Activated T-helper 2 cell treated with anti-CD3 and anti-CD28 coated beads, Interferon-gamma antibody, Interleukin-2, Interleukin-4, amounts not matched to agents 10 μg/mL and 5 μg/mL and 100 μg/mL, durations not matched to agents 14 hours and 24 hours and 36 hours (primary cell): ENCODE results near the gene HMG20A. TPM values are rescaled to one million over a fixed set of nuclear protein-coding genes. Genes with fewer than 3 reads are reported as not detected.

Experiments
- DNase-seq: peaks from one replicate; pipeline ENCODE4 v3.0.0; 2021; ENCODE audit warnings: low spot score
- H3K27ac Mint-ChIP-seq: one replicate; pipeline ENCODE4 v1.8.0; 2021; ENCODE audit warnings: mixed read lengths
- H3K27me3 Mint-ChIP-seq: one replicate; pipeline ENCODE4 v1.8.0; 2021; ENCODE audit warnings: low read depth, mixed read lengths
- H3K36me3 Mint-ChIP-seq: one replicate; pipeline ENCODE4 v1.8.0; 2021; ENCODE audit warnings: low read depth, mixed read lengths
- H3K4me1 Mint-ChIP-seq: one replicate; pipeline ENCODE4 v1.8.0; 2021; ENCODE audit warnings: low read depth, mixed read lengths
- H3K4me3 Mint-ChIP-seq: one replicate; pipeline ENCODE4 v1.8.0; 2021; ENCODE audit warnings: low read depth, mild to moderate bottlenecking, moderate library complexity, mixed read lengths
- H3K9me3 Mint-ChIP-seq: one replicate; pipeline ENCODE4 v1.8.0; 2021; ENCODE audit warnings: mixed read lengths
- intact Hi-C: fragments of 100-400 bp; cut with micrococcal nuclease; formaldehyde crosslinking; loops from one replicate; pipeline ENCODE4 v1.15.1; 2023
- total RNA-seq: library from RNA; stranded (reverse); gene quantifications from 2 replicates; pipeline ENCODE4 v1.2.3, GENCODE V29; 2022

The HMG20A gene
- total RNA-seq, 1 donor from 2014 or later: 43.8 TPM

- Mint-ChIP-seq H3K27ac (no peak overlapping the region), H3K36me3 (no peaks in the 10 kb centered on the region), H3K27me3 (peaks cover 2% of the 10 kb centered on the region), H3K4me1 (no peaks in the 10 kb centered on the region), H3K9me3 (no peaks in the 10 kb centered on the region), H3K4me3 (no peak overlapping the region)
- DNase-seq: no peak
- intact Hi-C loops: no loop called here
These were observed 94.9 kb downstream of the HMG20A start for GRCh38 chr15:77515613-77516012.

DNA sequence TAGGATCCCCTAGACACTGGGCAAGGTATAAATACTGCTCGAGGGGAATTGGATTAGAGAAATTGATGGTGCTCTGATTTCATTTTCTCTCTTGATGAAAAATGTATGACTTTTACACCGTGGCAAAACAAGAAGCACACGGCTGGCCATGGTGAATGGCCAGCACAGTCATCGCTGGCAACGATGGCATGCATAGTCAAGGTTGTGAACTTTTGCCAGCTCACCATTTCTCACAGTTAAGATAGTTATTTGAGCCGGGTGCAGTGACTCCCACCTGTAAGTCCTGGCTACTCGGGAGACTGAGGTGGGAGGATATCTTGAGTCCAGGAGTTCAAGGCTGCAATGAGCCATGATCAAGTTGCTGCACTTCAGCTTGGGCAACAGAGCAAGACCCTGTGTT is 95.4 kb downstream of the HMG20A start:
- Mint-ChIP-seq H3K4me3 (no peak overlapping the region), H3K27me3 (peaks cover 2% of the 10 kb centered on the region), H3K4me1 (no peaks in the 10 kb centered on the region), H3K9me3 (no peaks in the 10 kb centered on the region), H3K27ac (no peak overlapping the region), H3K36me3 (no peaks in the 10 kb centered on the region)
- DNase-seq: no peak
- intact Hi-C loops: no loop called here

- no peak overlapping the region for H3K4me3 Mint-ChIP-seq
- no peaks in the 10 kb centered on the region for H3K9me3 Mint-ChIP-seq
- no peaks in the 10 kb centered on the region for H3K4me1 Mint-ChIP-seq
- no peaks in the 10 kb centered on the region for H3K36me3 Mint-ChIP-seq
- DNase-seq: no peak
- peaks cover 3% of the 10 kb centered on the region for H3K27me3 Mint-ChIP-seq
- intact Hi-C loops: no loop called here
- no peak overlapping the region for H3K27ac Mint-ChIP-seq
These were observed 96.1 kb downstream of the HMG20A start for GRCh38 chr15:77516786-77517185.

DNA sequence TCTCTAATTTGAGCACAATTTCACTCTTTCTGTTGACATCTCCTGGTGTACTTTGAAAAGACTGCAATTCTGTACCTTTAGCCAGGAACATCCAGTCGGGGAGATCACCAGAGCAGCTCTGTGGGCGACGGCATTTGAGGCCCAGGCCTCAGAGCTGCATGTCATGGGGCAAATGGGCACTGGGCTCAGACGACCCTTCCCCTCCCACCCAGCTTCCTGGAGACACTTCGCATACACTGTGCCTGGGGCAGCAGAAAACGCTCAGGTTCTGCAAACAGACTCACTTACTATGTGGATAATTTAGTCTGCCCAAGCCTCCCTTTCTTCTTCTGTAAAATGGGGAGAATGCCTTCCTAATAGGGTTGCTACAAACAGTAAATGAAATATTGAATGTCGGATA is 96.9 kb downstream of the HMG20A start:
- no peaks in the 10 kb centered on the region for H3K9me3 Mint-ChIP-seq
- no peaks in the 10 kb centered on the region for H3K36me3 Mint-ChIP-seq
- no peak overlapping the region for H3K4me3 Mint-ChIP-seq
- DNase-seq: no peak
- H3K27me3 Mint-ChIP-seq: peaks cover 4% of the 10 kb centered on the region
- H3K27ac Mint-ChIP-seq: no peak overlapping the region
- intact Hi-C loops: no loop called here
- no peaks in the 10 kb centered on the region for H3K4me1 Mint-ChIP-seq

DNA sequence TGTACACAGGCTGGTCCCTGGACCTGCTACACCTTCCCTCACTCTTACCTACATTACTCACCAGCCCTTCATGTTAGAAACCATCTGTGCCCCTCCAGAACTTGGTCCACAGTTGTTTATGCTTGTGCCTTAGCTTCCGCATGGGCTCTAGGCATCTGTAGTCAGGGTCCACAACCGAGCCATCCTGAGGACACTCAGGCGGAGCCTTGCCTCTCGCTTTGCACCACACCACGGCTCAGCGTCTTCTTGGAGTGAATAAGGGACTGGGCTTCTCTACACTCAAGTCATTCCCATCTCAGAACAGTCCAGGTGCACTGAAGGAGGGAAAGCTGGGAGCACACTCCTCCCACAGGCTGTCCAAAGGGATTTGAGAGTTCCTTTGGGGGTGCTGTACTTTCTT is 97.8 kb downstream of the HMG20A start:
- no peak overlapping the region for H3K27ac Mint-ChIP-seq
- no peak for DNase-seq
- H3K9me3 Mint-ChIP-seq: no peaks in the 10 kb centered on the region
- H3K4me1 Mint-ChIP-seq: no peaks in the 10 kb centered on the region
- H3K36me3 Mint-ChIP-seq: no peaks in the 10 kb centered on the region
- peaks cover 4% of the 10 kb centered on the region for H3K27me3 Mint-ChIP-seq
- no peak overlapping the region for H3K4me3 Mint-ChIP-seq
- intact Hi-C loops: no loop called here

GRCh38 chr15:77519540-77519939 is 98.9 kb downstream of the HMG20A start:
- Mint-ChIP-seq H3K27me3 (peaks cover 6% of the 10 kb centered on the region), H3K36me3 (no peaks in the 10 kb centered on the region), H3K4me3 (no peak overlapping the region), H3K4me1 (no peaks in the 10 kb centered on the region), H3K27ac (no peak overlapping the region), H3K9me3 (no peaks in the 10 kb centered on the region)
- intact Hi-C loops: no loop called here
- DNase-seq: no peak

DNA sequence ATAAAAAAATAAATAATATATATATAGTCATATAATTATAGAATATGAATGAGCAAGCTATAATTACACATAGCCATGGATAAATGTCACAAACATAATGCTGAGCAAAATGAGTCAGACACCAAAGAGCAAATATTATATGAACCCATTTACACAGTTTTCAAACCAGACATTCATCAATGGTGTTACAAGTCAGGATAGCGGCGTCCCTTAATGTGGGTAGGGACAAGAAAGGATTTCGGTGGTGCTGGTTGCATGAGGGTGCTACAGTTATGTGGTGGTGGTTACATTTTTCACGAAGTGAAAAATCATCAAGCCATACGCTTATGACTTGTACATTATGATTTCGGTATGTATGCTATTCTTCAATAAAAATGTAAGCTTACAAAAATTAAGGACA is 100.5 kb downstream of the HMG20A start:
- H3K4me3 Mint-ChIP-seq: no peak overlapping the region
- peaks cover 4% of the 10 kb centered on the region for H3K27me3 Mint-ChIP-seq
- DNase-seq: no peak
- H3K4me1 Mint-ChIP-seq: no peaks in the 10 kb centered on the region
- no peaks in the 10 kb centered on the region for H3K9me3 Mint-ChIP-seq
- intact Hi-C loops: no loop called here
- no peak overlapping the region for H3K27ac Mint-ChIP-seq
- no peaks in the 10 kb centered on the region for H3K36me3 Mint-ChIP-seq

GRCh38 chr15:77525400-77525811 is 104.7 kb downstream of the HMG20A start:
- no peaks in the 10 kb centered on the region for H3K9me3 Mint-ChIP-seq

GRCh38 chr15:77525907-77526594 is 105.4 kb downstream of the HMG20A start:
- H3K27me3 Mint-ChIP-seq: peaks cover 6% of the 10 kb centered on the region
- no peaks in the 10 kb centered on the region for H3K4me1 Mint-ChIP-seq
- intact Hi-C loops: no loop called here
- no peak overlapping the region for H3K27ac Mint-ChIP-seq
- no peak overlapping the region for H3K4me3 Mint-ChIP-seq
- H3K9me3 Mint-ChIP-seq: no peaks in the 10 kb centered on the region
- no peak for DNase-seq
- H3K36me3 Mint-ChIP-seq: no peaks in the 10 kb centered on the region

More at GRCh38 chr15:77525400-77525811, 104.7 kb downstream of the HMG20A start:
- H3K27me3 Mint-ChIP-seq: peaks cover 4% of the 10 kb centered on the region
- H3K4me1 Mint-ChIP-seq: no peaks in the 10 kb centered on the region
- intact Hi-C loops: no loop called here
- no peak for DNase-seq
- H3K27ac Mint-ChIP-seq: no peak overlapping the region
- no peaks in the 10 kb centered on the region for H3K36me3 Mint-ChIP-seq
- no peak overlapping the region for H3K4me3 Mint-ChIP-seq

GRCh38 chr15:77526595-77527163 is 106.0 kb downstream of the HMG20A start:
- Mint-ChIP-seq H3K27ac (no peak overlapping the region), H3K4me1 (no peaks in the 10 kb centered on the region), H3K36me3 (no peaks in the 10 kb centered on the region), H3K4me3 (no peak overlapping the region), H3K27me3 (peaks cover 6% of the 10 kb centered on the region), H3K9me3 (no peaks in the 10 kb centered on the region)
- intact Hi-C loops: no loop called here
- no peak for DNase-seq

DNA sequence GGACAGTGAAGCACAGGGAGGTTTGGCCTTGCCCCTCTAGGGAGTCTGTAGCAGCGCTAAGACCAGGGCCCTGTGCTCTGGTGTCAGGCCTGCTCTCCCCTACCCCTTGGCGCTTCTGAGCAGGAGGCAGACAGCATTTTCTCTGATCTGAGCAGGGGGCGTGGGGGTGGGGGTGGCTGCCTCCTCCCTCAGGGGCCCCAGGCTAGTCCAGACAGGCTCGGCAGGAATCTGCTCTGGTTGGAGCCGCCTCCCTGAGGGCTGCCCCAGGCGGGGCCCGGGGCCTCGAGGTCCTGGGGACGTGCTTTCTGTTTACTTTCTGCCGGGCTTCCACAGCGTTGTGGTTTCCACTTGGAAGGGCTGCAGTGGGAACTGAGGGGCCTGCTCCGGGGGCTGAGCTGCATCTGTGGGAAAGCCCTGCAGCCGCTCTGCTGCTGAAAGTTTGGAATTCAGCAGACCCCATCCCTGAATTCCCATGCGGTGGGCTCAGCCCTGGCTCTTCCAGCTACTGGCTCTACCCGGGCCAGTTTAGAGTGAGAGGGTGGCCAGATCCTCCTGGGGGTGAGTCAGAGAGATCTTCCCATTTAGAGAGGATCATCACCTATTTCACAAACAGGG is 106.6 kb downstream of the HMG20A start:
- Mint-ChIP-seq H3K4me3 (no peak overlapping the region), H3K36me3 (no peaks in the 10 kb centered on the region), H3K27ac (no peak overlapping the region), H3K27me3 (peaks cover 6% of the 10 kb centered on the region), H3K4me1 (no peaks in the 10 kb centered on the region), H3K9me3 (no peaks in the 10 kb centered on the region)
- no peak for DNase-seq
- intact Hi-C loops: no loop called here

DNA sequence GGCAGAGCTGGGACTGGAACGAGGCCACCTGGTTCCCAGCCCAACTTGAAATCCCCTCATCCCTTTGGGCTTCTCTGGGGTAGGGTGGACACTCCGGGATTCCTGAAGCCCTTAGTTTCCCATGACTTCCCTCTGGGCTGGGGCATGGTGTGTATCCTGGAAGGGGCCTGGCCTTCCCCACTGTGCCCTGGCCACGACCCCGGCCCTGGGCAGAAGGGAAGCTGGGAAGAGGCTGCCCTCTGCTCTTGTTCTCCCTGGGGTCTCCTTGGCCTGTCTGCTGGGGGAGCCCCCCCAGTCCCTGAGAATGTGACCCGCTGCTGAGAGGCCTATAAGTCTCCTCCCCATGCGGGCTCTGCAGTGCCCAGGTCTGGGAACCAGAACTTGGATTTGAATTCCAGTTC is 107.1 kb downstream of the HMG20A start:
- intact Hi-C loops: no loop called here
- H3K27me3 Mint-ChIP-seq: peaks cover 6% of the 10 kb centered on the region
- H3K4me3 Mint-ChIP-seq: no peak overlapping the region
- H3K4me1 Mint-ChIP-seq: no peaks in the 10 kb centered on the region
- no peaks in the 10 kb centered on the region for H3K9me3 Mint-ChIP-seq
- no peaks in the 10 kb centered on the region for H3K36me3 Mint-ChIP-seq
- no peak overlapping the region for H3K27ac Mint-ChIP-seq
- no peak for DNase-seq

DNA sequence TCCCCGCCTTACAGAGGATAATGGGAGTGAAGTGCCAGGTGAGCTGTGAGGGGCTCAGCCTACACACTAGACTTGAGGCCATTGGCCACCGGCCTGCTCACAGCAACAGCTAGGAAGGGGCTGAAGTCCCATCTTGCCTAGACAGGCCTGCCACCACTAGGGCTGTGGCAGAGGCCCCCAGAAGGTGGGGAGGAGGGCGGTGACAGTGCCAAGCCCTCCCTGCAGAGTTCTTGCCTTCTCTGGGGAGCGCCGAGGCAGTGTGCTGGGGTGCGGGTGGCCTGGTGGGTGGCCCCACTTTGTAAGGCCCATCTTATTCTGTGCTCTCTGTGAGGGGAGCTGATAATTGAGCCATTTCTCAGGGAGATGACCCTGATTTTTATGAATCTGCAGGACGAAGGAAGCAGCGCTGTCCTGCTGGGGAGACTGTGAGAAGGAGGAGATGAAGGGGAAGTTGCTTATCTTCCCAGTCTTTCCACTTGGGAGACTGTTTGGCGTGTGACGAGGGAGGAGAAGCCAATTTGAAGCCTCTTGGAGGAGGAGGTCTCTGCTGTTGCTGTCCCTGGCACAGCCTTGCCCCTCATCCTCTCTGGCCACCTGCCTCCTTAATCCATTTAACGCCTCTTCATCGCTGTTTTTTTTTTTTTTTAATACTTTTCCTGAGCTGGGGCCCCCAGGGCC is 107.7 kb downstream of the HMG20A start:
- intact Hi-C loops: no loop called here
- no peak overlapping the region for H3K4me3 Mint-ChIP-seq

More for the DNA sequence above, 107.7 kb downstream of the HMG20A start:
- Mint-ChIP-seq H3K36me3 (no peaks in the 10 kb centered on the region), H3K9me3 (no peaks in the 10 kb centered on the region), H3K27me3 (peaks cover 6% of the 10 kb centered on the region), H3K4me1 (no peaks in the 10 kb centered on the region), H3K27ac (no peak overlapping the region)
- DNase-seq: no peak
